ENCODE measurements around the gene KANSL1L.

KANSL1L gene

DNA sequence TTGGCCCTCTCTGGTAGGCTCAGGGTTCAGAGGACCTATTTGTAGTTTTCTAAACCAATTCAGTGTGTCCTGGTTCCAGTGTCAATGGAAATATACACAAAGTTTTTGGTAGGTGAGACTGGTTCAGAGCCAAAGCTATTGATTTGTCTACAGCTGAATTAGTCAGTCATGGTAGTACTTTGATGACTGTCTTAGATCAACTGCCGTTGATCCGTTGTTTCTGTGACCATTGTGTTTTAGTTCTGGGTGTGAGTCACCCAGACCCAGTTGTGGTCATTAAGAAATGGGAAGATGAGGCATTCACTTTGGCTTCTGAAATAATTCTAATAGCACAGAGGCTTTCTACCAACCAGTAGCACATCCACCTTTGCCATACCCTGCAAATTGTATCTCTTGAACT is 184.8 kb downstream of the KANSL1L start:
- ChIA-PET POLR2A (ENCODE audit: low non-redundant PET) (no interaction called here), CTCF (interaction anchor here (1.7 kb wide), 1 partner anchor 25 kb away, joined by 3 read pairs; no protein-coding TSS in a partner anchor)
- TF ChIP-seq, protein P1, sequence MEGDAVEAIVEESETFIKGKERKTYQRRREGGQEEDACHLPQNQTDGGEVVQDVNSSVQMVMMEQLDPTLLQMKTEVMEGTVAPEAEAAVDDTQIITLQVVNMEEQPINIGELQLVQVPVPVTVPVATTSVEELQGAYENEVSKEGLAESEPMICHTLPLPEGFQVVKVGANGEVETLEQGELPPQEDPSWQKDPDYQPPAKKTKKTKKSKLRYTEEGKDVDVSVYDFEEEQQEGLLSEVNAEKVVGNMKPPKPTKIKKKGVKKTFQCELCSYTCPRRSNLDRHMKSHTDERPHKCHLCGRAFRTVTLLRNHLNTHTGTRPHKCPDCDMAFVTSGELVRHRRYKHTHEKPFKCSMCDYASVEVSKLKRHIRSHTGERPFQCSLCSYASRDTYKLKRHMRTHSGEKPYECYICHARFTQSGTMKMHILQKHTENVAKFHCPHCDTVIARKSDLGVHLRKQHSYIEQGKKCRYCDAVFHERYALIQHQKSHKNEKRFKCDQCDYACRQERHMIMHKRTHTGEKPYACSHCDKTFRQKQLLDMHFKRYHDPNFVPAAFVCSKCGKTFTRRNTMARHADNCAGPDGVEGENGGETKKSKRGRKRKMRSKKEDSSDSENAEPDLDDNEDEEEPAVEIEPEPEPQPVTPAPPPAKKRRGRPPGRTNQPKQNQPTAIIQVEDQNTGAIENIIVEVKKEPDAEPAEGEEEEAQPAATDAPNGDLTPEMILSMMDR (conservative IDR thresholded peaks at IDR 0.05; ENCODE audit: low read depth): no peak
- H3K27ac ChIP-seq: no peak overlapping the region
- no peak for DNase-seq (ENCODE audit: low spot score)

DNA sequence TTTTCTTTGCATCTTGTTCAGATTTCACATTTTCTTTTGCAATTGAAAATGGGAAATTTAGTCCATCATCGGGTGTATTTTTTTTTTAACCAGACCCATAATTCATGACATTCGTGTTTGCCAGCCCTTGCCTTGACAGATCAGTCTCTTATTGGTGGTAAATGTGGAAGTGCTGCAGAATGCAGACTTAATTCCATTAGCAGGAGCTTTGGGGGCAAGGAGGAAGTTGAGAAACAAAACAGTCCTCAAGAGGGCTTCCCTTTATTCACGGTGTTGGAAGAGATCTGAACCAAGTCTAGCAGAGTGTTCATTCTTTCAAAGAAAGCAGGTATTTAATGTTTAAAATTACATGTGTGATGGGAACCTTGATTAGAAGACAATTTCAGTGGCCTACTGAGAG is 185.3 kb downstream of the KANSL1L start:
- ChIA-PET POLR2A (ENCODE audit: low non-redundant PET) (no interaction called here), CTCF (interaction anchor here (0.6 kb wide), 1 partner anchor 383 kb away, joined by 3 read pairs; no protein-coding TSS in a partner anchor)
- TF ChIP-seq, protein P1 (conservative IDR thresholded peaks at IDR 0.05; ENCODE audit: low read depth): no peak
- H3K27ac ChIP-seq: no peak overlapping the region
- DNase-seq (ENCODE audit: low spot score): no peak

DNA sequence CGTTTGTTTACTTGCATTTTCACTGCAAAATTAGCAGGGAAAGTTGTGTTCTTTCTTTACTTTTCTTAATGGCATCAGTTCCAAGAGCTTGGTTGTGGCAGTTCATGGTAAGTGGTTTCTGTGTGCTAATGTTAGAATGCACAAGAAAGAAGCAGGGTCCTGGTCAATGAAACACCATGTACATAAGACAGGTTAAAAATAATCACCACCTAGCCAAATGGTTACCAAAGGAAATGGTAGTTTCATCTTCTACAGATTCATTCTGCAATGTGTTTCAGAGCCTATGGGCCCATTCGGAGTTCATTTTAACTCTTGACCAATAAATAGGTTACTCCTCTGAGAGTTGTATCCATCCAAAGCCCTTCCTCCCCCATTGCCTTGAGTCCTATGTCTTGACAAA is 186.9 kb downstream of the KANSL1L start:
- CTCF ChIA-PET: interaction anchor here (1.2 kb wide), 1 partner anchor 23 kb away, joined by 3 read pairs; no protein-coding TSS in a partner anchor
- POLR2A ChIA-PET (ENCODE audit: low non-redundant PET): no interaction called here

DNA sequence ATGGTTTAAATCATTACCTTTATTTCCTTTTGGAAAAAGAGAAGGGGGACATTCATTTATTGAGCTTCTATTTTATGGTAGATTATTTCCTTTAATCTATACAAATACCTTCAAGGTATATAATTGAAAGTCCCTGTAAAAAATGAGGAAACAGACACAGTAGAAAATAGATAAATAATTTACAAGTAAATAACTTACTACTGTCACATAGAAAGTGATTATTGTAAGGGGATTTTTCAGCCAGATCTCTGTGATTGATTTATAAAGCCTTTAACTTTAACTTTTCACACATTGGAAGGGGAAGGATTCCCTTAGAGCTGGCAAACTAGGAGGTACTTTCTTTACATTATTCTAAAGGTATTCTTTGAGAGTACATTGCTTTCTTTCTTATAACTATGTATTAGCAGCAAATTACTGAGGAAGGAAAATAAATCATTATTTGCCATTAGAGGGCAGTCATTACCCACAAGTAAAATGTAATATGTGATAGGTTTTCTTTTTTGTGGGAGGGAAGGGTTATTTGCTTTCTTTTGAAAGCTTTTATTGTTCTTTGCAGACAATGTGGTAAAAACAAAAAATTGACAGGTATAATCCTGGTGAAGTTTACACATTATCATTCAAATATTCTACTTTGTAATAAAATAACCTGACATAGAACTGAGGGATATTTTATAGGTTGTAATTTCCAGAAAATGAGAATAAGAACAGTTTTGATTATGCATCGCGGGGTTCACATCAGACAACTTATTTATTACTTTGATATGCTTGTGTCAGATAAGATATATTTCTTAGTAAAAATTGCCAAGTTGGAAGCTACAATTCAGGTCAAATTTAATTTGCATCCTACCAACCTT is 193.6 kb downstream of the KANSL1L start:
- CTCF ChIA-PET: interaction anchor here (0.6 to 1.0 kb wide), 8 partner anchors 12 to 512 kb away, joined by 3 to 4 read pairs (median 3); no protein-coding TSS in a partner anchor
- DNase-seq (ENCODE audit: low spot score): peak; percentile 30
- POLR2A ChIA-PET (ENCODE audit: low non-redundant PET): no interaction called here
- H3K27ac ChIP-seq: no peak overlapping the region
- TF ChIP-seq, protein P1 (conservative IDR thresholded peaks at IDR 0.05; ENCODE audit: low read depth): peak; percentile 64

More for the DNA sequence above, 186.9 kb downstream of the KANSL1L start:
- TF ChIP-seq, protein P1 (conservative IDR thresholded peaks at IDR 0.05; ENCODE audit: low read depth): no peak
- H3K27ac ChIP-seq: no peak overlapping the region
- DNase-seq (ENCODE audit: low spot score): no peak

DNA sequence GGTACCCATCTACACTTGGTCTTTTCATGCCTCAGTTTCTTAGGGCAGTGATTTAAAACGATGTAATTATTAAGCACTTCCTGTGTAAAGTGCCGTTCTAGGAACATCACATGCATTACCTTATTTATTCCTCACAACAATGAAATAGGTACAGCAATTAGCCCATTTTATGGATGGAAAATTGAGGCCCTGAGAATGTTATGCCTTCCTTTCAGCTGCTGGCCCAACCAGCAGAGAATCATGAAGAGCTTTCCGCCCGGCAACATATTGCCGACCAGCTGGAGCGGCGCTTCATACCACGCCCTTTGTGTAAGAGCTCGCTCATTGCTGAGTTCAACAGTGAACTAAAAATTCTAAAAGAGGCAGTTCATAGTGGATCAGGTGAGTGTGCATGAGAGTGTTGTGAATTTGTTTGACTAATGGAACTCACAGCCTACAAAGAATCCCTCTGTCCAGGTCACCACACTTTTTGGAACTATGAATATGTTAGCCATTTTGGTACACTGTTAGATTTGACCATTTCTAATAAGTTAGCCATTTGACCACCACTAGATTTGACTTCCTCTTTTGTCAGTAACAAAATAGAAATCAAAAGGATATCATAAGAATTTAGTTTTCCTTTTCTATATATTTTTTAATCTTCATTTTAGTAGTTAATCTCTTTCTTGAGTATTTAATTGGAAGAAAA is 194.4 kb downstream of the KANSL1L start:
- DNase-seq (ENCODE audit: low spot score): no peak
- ChIA-PET CTCF (interaction anchor here (0.6 to 0.7 kb wide), 3 partner anchors 184 to 402 kb away, joined by 3 to 4 read pairs (median 3); no protein-coding TSS in a partner anchor), POLR2A (ENCODE audit: low non-redundant PET) (no interaction called here)

DNA sequence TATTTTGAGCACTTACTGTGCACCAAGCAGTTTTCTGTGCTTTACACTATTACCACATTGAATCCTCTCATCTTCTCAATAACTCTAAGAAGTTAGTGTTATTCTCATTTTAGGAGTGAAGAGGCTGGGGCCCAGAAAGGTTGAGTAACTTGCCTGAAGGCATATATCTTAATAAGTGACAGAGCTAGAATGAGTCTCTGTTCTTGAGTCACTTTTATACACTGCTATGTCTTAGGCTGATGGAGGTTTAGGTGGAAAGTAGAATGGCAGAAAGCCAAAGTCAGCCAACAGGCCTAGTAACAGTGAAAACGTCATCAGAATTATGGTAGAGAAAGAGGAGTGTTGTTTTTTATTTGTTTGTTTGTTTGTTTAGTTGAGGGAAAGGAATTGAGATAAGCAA is 196.6 kb downstream of the KANSL1L start:
- no peak overlapping the region for H3K27ac ChIP-seq
- TF ChIP-seq, protein P1 (conservative IDR thresholded peaks at IDR 0.05; ENCODE audit: low read depth): no peak
- DNase-seq (ENCODE audit: low spot score): peak; percentile 3
- POLR2A ChIA-PET (ENCODE audit: low non-redundant PET): no interaction called here
- CTCF ChIA-PET: interaction anchor here (1.4 kb wide), 1 partner anchor 13 kb away, joined by 5 read pairs; no protein-coding TSS in a partner anchor

More for the DNA sequence above, 194.4 kb downstream of the KANSL1L start:
- TF ChIP-seq, protein P1 (conservative IDR thresholded peaks at IDR 0.05; ENCODE audit: low read depth): no peak
- H3K27ac ChIP-seq: no peak overlapping the region
